Activated T-helper 9 cell treated with anti-CD3 and anti-CD28 coated beads, Interleukin-2, amount 50 U/mL, for 16 hours (primary cell): Measurements from ENCODE around the gene KATNB1.
"Not testable (repeated sequence)": the region's sequence is repeated elsewhere in the genome, so short reads cannot be mapped to it uniquely, and the experiment has no call there.

Source experiments
- DNase-seq: peaks from one replicate; pipeline ENCODE4 v3.0.0-alpha.2; 2020; ENCODE audit warnings: low read depth

Gene KATNB1

GRCh38 chr16:57700781-57701551 is 34.6 kb upstream of the KATNB1 start:
- DNase-seq = no peak

GRCh38 chr16:57701759-57702371 is 33.7 kb upstream of the KATNB1 start:
- no peak for DNase-seq

- DNase-seq = no peak
Measured at GRCh38 chr16:57703416-57704010, 32.1 kb upstream of the KATNB1 start.

- no peak for DNase-seq
Measured at GRCh38 chr16:57704011-57704904, 31.3 kb upstream of the KATNB1 start.

GRCh38 chr16:57704905-57705852 is 30.4 kb upstream of the KATNB1 start:
- no peak for DNase-seq

GRCh38 chr16:57706717-57707116 is 28.9 kb upstream of the KATNB1 start:
- no peak for DNase-seq

GRCh38 chr16:57707331-57707730 is 28.2 kb upstream of the KATNB1 start:
- DNase-seq = no peak

GRCh38 chr16:57708168-57708567 is 27.4 kb upstream of the KATNB1 start:
- no peak for DNase-seq

GRCh38 chr16:57709663-57710062 is 25.9 kb upstream of the KATNB1 start:
- no peak for DNase-seq

GRCh38 chr16:57711346-57711745 is 24.2 kb upstream of the KATNB1 start:
- no peak for DNase-seq

GRCh38 chr16:57711993-57712392 is 23.6 kb upstream of the KATNB1 start:
- DNase-seq = no peak

GRCh38 chr16:57712569-57712968 is 23.0 kb upstream of the KATNB1 start:
- DNase-seq = not testable (repeated sequence)

GRCh38 chr16:57713596-57713995 is 22.0 kb upstream of the KATNB1 start:
- no peak for DNase-seq

- no peak for DNase-seq
Measured at GRCh38 chr16:57714047-57714446, 21.5 kb upstream of the KATNB1 start.

- DNase-seq = no peak
Measured at GRCh38 chr16:57720142-57720575, 15.4 kb upstream of the KATNB1 start.

- no peak for DNase-seq
Measured at GRCh38 chr16:57721356-57722209, 14.0 kb upstream of the KATNB1 start.

- DNase-seq = no peak
Measured at GRCh38 chr16:57722210-57722499, 13.4 kb upstream of the KATNB1 start.

- no peak for DNase-seq
Measured at GRCh38 chr16:57722651-57723050, 12.9 kb upstream of the KATNB1 start.

GRCh38 chr16:57723170-57723569 is 12.4 kb upstream of the KATNB1 start:
- no peak for DNase-seq

GRCh38 chr16:57724531-57724930 is 11.0 kb upstream of the KATNB1 start:
- DNase-seq = no peak
